AG09309 (cell line): ENCODE data around the gene TMC3.
"Not testable (repeated sequence)": the region's sequence is repeated elsewhere in the genome, so short reads cannot be mapped to it uniquely, and the experiment has no call there.

Source experiments
- DNase-seq: peaks from one replicate; pipeline ENCODE4 v3.0.0-alpha.2; 2010; ENCODE audit warnings: low read depth
- H3K4me3 ChIP-seq: 2 replicates; pipeline ENCODE4 v1.5.1; 2011; ENCODE audit warnings: mild to moderate bottlenecking, low read depth, low read length, moderate library complexity; ENCODE audit not compliant: control insufficient read depth
- CTCF ChIP-seq: IDR thresholded peaks from 2 replicates; pipeline ENCODE4 v1.5.1; 2011; ENCODE audit warnings: mild to moderate bottlenecking, low read depth, low read length, inconsistent platforms; ENCODE audit not compliant: insufficient read depth, control insufficient read depth; ENCODE audit errors: missing control alignments

The TMC3 gene

GRCh38 chr15:81373775-81374395 is at the start of gene TMC3:
Gene TMC3 (minus strand): TSS chr15:81374213. CDS start chr15:81374077, 136 bp downstream.
- TF ChIP-seq CTCF: no peak
- H3K4me3 ChIP-seq: no peak within 1 kb of the TSS
- no peak for DNase-seq

DNA sequence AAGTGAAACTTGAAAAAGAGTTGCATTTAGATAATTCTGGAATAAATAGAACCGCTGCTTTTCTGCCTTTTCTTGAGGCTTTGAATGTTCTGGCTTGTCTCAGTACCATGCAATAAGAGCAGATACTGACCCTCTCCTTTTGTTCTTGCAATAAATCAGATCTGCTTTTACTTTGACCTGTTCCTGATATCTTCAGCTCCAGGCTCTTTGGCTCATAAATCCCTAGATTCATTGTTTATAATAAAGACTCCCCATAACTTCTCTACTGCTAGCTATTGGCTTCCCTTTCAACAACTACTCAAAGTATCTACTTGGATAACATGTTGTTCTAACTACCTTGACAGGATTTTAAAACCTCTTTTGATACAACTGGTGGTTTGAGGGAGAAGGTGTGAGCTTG is 47.4 kb upstream of the TMC3 start:
- TF ChIP-seq CTCF: no peak
- DNase-seq: no peak

DNA sequence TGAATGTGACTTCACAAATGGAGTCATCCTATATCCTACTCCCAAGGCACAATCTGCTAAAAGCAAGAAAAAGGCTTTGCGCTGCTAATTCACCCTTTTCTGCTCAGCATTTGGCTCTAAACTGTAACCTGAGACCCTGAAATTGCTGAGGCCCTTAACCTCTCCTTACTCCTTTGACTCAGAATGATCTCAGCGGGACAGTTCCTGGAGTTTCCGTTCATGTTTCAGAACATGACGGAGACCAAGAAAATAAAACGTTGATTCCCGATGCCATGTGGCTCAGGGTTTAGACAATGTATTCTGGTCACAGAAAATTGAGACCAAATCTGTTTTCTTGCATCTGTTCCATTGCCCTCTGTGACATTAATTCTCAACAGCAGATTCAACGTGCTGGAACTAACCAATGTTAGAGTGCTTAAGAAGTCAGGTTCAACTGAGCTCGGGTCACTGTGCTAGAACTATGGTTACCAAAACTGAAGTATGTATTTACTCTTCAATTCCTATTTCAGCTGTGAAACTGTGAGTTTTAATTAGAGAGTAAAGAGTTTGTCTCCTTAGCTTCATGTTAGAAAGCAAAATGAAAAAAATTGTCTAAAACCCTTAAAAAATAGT is 45.4 kb upstream of the TMC3 start:
- no peak for TF ChIP-seq CTCF
- H3K4me3 ChIP-seq: no peak overlapping the region
- no peak for DNase-seq

More for the DNA sequence above, 47.4 kb upstream of the TMC3 start:
- H3K4me3 ChIP-seq: no peak overlapping the region

- DNase-seq: no peak
- no peak for TF ChIP-seq CTCF
- H3K4me3 ChIP-seq: no peak overlapping the region
Measured at GRCh38 chr15:81418891-81419290, 44.9 kb upstream of the TMC3 start.

DNA sequence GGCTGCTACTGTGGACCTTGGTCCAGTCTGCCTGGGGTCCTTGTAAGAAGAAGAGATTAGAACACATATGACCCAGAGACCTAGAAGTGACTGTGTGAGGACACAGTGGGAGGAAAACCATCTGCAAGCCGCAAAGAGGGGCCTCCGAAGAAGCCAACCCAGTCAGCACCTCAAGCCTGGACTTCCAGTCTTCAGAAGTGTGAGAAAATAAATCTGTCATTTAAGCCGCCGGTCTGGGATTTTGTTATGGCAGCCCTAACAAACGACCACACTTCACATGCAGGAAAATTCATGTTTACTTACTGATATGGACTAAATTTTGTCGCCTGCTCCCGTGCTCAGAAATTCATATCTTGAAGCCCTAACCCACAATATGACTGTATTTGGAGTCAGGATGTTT is 44.4 kb upstream of the TMC3 start:
- DNase-seq: no peak
- no peak overlapping the region for H3K4me3 ChIP-seq
- TF ChIP-seq CTCF: no peak

GRCh38 chr15:81414274-81414968 is 40.4 kb upstream of the TMC3 start:
- DNase-seq, H3K4me3 ChIP-seq: not testable (repeated sequence)

- TF ChIP-seq CTCF: no peak
- H3K4me3 ChIP-seq: no peak overlapping the region
Measured at GRCh38 chr15:81413851-81414250, 39.8 kb upstream of the TMC3 start.

More at GRCh38 chr15:81413851-81414250, 39.8 kb upstream of the TMC3 start:
- DNase-seq: no peak
